Tibial nerve (tissue), 4 donors: ENCODE data around the gene TSNAXIP1. TPM values are rescaled to one million over a fixed set of nuclear protein-coding genes. Genes with fewer than 3 reads are reported as not detected.

ENCODE experiments used
- DNase-seq, 2 donors: peaks; one replicate each; pipeline ENCODE4 v3.0.0-alpha.2; 2019; ENCODE audit warnings: low spot score in 2 of 2
- H3K27ac ChIP-seq, 4 donors: fragments of 200-600 bp; sonication (generic) in 3 of 4; one replicate each; pipeline ENCODE4 v1.5.1; 2017 to 2019; ENCODE audit warnings: mild to moderate bottlenecking in 1 of 4
- H3K27me3 ChIP-seq, 2 donors: fragments of 200-600 bp; sonication (generic) in 1 of 2; one replicate each; pipeline versions ENCODE4 v1.5.1 to v1.6.0; 2017 to 2019
- H3K36me3 ChIP-seq, 3 donors: fragments of 200-600 bp; sonication (generic); one replicate each; pipeline ENCODE4 v1.5.1; 2018 to 2019
- H3K4me1 ChIP-seq, 4 donors: fragments of 200-600 bp; sonication (generic) in 3 of 4; one replicate each; pipeline ENCODE4 v1.5.1; 2017 to 2019
- H3K4me3 ChIP-seq, 4 donors: fragments of 200-600 bp; sonication (generic) in 3 of 4; one replicate each; pipeline ENCODE4 v1.5.1; 2017 to 2019; ENCODE audit warnings: mild to moderate bottlenecking in 1 of 4, moderate library complexity in 1 of 4
- H3K9me3 ChIP-seq, 4 donors: fragments of 200-600 bp; sonication (generic) in 3 of 4; one replicate each; pipeline ENCODE4 v1.5.1; 2017 to 2019
- EP300 ChIP-seq, 2 donors: sonication (generic); formaldehyde crosslinking; IDR thresholded peaks; one replicate each; pipeline ENCODE4 v1.6.1; 2017; ENCODE audit warnings: antibody characterized with exemption in 2 of 2, mild to moderate bottlenecking in 1 of 2
- POLR2A ChIP-seq, 2 donors: fragments of 450-650 bp; IDR thresholded peaks; one replicate each; pipeline ENCODE4 v1.6.1; 2017; ENCODE audit warnings: antibody characterized with exemption in 2 of 2, mild to moderate bottlenecking in 2 of 2, moderate library complexity in 2 of 2
- WGBS, 2 donors: methylation state at CpG; one replicate each; pipeline ENCODE4 v1.1.5; 2018; 5-methylcytosine and 5-hydroxymethylcytosine counted together
- total RNA-seq, 4 donors: library from RNA; depleted of rRNA; stranded (reverse); fragments of >200 nt; gene quantifications; one replicate each; pipeline ENCODE4 v1.1.0, GENCODE V29; 2016
- TF ChIP-seq, protein P1 (sequence below), 5 experiments: fragments of 200-600 bp in 3 of 5; fragments of 450-650 bp in 2 of 5; sonication (generic) in 3 of 5; IDR thresholded peaks; one replicate each; pipeline ENCODE4 v1.5.1; 2016 to 2019; ENCODE audit warnings: antibody characterized with exemption in 5 of 5, mild to moderate bottlenecking in 3 of 5, moderate library complexity in 2 of 5

The TSNAXIP1 gene, protein sequence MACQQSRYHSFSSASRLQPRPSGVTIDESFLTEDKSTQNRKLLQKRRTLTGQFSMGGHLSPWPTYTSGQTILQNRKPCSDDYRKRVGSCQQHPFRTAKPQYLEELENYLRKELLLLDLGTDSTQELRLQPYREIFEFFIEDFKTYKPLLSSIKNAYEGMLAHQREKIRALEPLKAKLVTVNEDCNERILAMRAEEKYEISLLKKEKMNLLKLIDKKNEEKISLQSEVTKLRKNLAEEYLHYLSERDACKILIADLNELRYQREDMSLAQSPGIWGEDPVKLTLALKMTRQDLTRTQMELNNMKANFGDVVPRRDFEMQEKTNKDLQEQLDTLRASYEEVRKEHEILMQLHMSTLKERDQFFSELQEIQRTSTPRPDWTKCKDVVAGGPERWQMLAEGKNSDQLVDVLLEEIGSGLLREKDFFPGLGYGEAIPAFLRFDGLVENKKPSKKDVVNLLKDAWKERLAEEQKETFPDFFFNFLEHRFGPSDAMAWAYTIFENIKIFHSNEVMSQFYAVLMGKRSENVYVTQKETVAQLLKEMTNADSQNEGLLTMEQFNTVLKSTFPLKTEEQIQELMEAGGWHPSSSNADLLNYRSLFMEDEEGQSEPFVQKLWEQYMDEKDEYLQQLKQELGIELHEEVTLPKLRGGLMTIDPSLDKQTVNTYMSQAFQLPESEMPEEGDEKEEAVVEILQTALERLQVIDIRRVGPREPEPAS
- 1 to 10 TPM; 2.8 to 8.4 (median 4.0) TPM for total RNA-seq

- Histone ChIP-seq H3K27me3 (no peaks in the 10 kb centered on the region), H3K27ac (peak within 1 kb of the TSS; percentile 75 to 92 (median 86)), H3K36me3 (peaks cover 0 to 24% (median 0%) of the 10 kb centered on the region in 3 donors), H3K4me1 (peaks cover 0 to 31% (median 15%) of the 10 kb centered on the region in 4 donors), H3K4me3 (peak within 1 kb of the TSS; percentile 85 to 100 (median 94)), H3K9me3 (no peaks in the 10 kb centered on the region)
- peak; percentile 72 to 82 for TF ChIP-seq EP300 (IDR thresholded peaks at IDR 0.05)
- peak; percentile 37 to 83 for TF ChIP-seq POLR2A (IDR thresholded peaks at IDR 0.05)
- TF ChIP-seq, protein P1, sequence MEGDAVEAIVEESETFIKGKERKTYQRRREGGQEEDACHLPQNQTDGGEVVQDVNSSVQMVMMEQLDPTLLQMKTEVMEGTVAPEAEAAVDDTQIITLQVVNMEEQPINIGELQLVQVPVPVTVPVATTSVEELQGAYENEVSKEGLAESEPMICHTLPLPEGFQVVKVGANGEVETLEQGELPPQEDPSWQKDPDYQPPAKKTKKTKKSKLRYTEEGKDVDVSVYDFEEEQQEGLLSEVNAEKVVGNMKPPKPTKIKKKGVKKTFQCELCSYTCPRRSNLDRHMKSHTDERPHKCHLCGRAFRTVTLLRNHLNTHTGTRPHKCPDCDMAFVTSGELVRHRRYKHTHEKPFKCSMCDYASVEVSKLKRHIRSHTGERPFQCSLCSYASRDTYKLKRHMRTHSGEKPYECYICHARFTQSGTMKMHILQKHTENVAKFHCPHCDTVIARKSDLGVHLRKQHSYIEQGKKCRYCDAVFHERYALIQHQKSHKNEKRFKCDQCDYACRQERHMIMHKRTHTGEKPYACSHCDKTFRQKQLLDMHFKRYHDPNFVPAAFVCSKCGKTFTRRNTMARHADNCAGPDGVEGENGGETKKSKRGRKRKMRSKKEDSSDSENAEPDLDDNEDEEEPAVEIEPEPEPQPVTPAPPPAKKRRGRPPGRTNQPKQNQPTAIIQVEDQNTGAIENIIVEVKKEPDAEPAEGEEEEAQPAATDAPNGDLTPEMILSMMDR (IDR thresholded peaks at IDR 0.05) = peak in 1 of 5 experiments; percentile 24
- WGBS, 2 donors = 0 to 1% methylated on average over 22 to 38 of the region's 54 CpGs
- DNase-seq = peak; percentile 95
Observed at GRCh38 chr16:67806428-67807147, at the start of gene TSNAXIP1, which contains the start of gene RANBP10. TSS of gene TSNAXIP1 (plus strand) at chr16:67806889. CDS start at chr16:67807150, 261 bp downstream. TSS of gene RANBP10 (minus strand) at chr16:67806560. CDS start at chr16:67806536, 24 bp downstream.

DNA sequence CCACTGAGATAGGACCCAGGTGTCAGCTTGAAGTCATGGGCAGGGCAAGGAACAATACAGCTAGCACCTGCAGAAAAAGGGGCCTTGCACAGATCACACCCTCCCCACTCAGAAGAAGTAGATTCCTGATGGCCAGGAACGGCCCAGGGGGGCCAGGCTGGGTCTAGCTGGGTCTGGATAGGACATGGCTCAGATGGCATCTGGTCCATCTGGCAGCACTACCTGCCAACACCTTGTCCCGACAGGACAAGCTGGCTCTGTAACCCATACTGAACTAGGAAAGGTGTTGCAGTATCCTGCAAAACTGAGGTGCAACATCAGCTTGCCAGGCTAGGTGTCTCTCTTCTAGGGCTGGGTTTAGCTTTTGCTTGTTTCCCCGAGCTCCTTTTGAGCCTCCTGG is 48.7 kb upstream of the TSNAXIP1 start:
- Histone ChIP-seq H3K36me3 (peaks cover 0 to 51% (median 0%) of the 10 kb centered on the region in 3 donors), H3K9me3 (no peaks in the 10 kb centered on the region), H3K4me3 (no peak overlapping the region), H3K27me3 (no peaks in the 10 kb centered on the region), H3K4me1 (no peaks in the 10 kb centered on the region), H3K27ac (no peak overlapping the region)
- no peak for DNase-seq
- TF ChIP-seq, protein P1 (IDR thresholded peaks at IDR 0.05) = no peak
- TF ChIP-seq POLR2A (IDR thresholded peaks at IDR 0.05) (no peak), EP300 (IDR thresholded peaks at IDR 0.05) (no peak)
- WGBS, 2 donors = 94 to 96% methylated on average over 2 to 3 of the region's 3 CpGs

DNA sequence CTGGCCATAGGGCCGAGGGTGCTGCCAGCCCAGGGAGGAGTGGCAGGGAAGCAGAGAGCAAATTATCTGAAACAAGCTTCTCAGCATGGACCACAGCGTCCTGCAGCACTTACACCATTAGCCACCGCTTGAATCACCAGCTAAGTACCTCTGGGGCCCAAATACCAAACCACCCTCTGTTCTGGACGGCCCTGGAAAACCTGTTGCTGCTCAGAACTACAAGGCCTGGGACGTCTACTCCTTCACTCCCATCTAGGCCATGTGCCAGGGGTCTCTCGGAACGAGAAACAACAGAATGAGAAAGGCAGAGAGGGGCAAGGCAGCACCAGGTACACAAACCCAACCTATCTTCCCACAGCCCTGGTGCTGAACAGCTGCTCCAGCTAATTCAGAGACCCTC is 47.7 kb upstream of the TSNAXIP1 start:
- WGBS, 2 donors = 76 to 86% methylated on average over 6 to 7 of the region's 7 CpGs
- no peak for TF ChIP-seq POLR2A (IDR thresholded peaks at IDR 0.05)

DNA sequence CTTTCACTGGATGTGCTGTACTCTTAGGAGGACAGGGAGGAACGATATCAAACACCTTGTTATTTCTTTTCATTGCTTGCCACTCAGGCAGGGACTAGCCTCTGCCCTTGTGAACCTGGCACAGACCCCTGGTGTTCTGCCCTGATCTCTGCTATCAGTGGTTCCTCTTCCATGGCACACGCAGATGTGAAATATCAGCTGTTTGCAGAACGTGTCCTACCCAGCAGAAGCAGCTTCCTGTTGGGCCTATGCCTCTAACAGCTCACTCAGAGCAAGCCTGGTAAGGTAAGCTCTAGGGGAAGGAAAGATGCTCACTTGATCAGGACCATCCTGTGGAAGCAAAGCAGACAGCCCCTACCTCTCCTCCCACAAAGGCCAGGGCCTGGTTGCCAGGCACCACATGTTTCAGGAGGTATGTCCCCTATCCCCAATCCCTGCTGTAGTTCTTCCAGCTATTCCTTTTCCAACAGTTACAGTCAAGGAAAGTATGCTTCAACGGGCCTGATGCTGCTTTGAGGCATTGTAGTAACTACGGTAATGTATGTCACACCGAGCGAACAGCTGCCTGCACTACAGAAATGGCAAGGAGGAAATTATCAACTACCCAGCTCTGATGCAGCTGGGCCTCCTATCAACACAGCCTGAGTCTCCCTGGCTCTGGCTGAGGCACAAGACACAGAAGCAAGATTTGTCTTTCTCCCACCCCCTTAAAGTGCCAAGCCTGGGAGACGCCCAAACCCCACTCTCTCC is 46.3 kb upstream of the TSNAXIP1 start:
- no peaks in the 10 kb centered on the region for H3K27me3 ChIP-seq
- DNase-seq = no peak
- no peak for TF ChIP-seq POLR2A (IDR thresholded peaks at IDR 0.05)
- no peak for TF ChIP-seq EP300 (IDR thresholded peaks at IDR 0.05)
- TF ChIP-seq, protein P1 (IDR thresholded peaks at IDR 0.05) = no peak
- peaks cover 0 to 47% (median 0%) of the 10 kb centered on the region in 3 donors for H3K36me3 ChIP-seq
- H3K4me3 ChIP-seq = no peak overlapping the region
- WGBS, 2 donors = 77 to 80% methylated on average over 8 of the region's 8 CpGs
- H3K4me1 ChIP-seq = no peaks in the 10 kb centered on the region
- H3K27ac ChIP-seq = no peak overlapping the region
- no peaks in the 10 kb centered on the region for H3K9me3 ChIP-seq

More for the DNA sequence above, 47.7 kb upstream of the TSNAXIP1 start:
- no peak for DNase-seq
- H3K27ac ChIP-seq = no peak overlapping the region
- no peaks in the 10 kb centered on the region for H3K4me1 ChIP-seq
- H3K9me3 ChIP-seq = no peaks in the 10 kb centered on the region
- no peaks in the 10 kb centered on the region for H3K27me3 ChIP-seq
- H3K4me3 ChIP-seq = no peak overlapping the region
- H3K36me3 ChIP-seq = peaks cover 0 to 52% (median 0%) of the 10 kb centered on the region in 3 donors

GRCh38 chr16:67760956-67761230 is 45.8 kb upstream of the TSNAXIP1 start:
- peaks cover 0 to 51% (median 0%) of the 10 kb centered on the region in 3 donors for H3K36me3 ChIP-seq
- H3K9me3 ChIP-seq = no peaks in the 10 kb centered on the region
- 89 to 90% methylated on average over 4 of the region's 4 CpGs for WGBS, 2 donors
- H3K27me3 ChIP-seq = no peaks in the 10 kb centered on the region
- no peak for DNase-seq
- no peak overlapping the region for H3K4me3 ChIP-seq
- H3K27ac ChIP-seq = no peak overlapping the region
- no peaks in the 10 kb centered on the region for H3K4me1 ChIP-seq
- TF ChIP-seq EP300 (IDR thresholded peaks at IDR 0.05) = no peak
- TF ChIP-seq, protein P1 (IDR thresholded peaks at IDR 0.05) = no peak
- no peak for TF ChIP-seq POLR2A (IDR thresholded peaks at IDR 0.05)
